HG03342 (cell line): ENCODE data around the gene EIF4ENIF1.
"Not testable (repeated sequence)": the region's sequence is repeated elsewhere in the genome, so short reads cannot be mapped to it uniquely, and the experiment has no call there.

Experiments used
- ATAC-seq: cut with Tn5 transposase; IDR thresholded peaks from one replicate; pipeline ENCODE4 v1.9.1; 2021; ENCODE audit warnings: mild to moderate bottlenecking, moderate library complexity; ENCODE audit not compliant: unreplicated experiment

EIF4ENIF1 gene

DNA sequence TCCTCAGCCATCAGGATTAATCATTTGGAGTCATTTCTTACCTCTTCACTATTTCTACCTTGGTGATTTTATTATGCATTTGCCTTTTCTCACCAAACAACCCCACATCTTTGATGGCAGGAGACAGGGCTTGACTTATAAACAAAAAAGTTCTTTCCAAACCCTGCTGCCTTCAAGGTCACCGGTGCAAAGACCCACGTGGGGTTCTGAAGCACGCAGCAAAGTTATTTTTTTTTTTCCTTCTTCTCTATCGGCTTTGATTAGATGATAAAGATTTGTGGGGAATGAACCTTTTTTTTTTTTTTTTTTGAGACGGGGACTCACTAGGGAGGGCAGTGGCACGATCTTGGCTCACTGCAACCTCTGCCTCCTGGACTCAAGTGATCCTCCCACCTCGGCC, 46.1 kb downstream of the EIF4ENIF1 start:
- ATAC-seq, result no peak

- no peak for ATAC-seq
Measured at GRCh38 chr22:31442768-31443489, 46.7 kb downstream of the EIF4ENIF1 start.

- ATAC-seq, result no peak
Measured at GRCh38 chr22:31441652-31442051, 48.0 kb downstream of the EIF4ENIF1 start.

- ATAC-seq, result no peak
Measured at GRCh38 chr22:31440681-31441080, 49.0 kb downstream of the EIF4ENIF1 start.

GRCh38 chr22:31439808-31440207, 49.8 kb downstream of the EIF4ENIF1 start:
- ATAC-seq, result no peak

GRCh38 chr22:31436132-31436531, 53.5 kb downstream of the EIF4ENIF1 start:
- no peak for ATAC-seq

DNA sequence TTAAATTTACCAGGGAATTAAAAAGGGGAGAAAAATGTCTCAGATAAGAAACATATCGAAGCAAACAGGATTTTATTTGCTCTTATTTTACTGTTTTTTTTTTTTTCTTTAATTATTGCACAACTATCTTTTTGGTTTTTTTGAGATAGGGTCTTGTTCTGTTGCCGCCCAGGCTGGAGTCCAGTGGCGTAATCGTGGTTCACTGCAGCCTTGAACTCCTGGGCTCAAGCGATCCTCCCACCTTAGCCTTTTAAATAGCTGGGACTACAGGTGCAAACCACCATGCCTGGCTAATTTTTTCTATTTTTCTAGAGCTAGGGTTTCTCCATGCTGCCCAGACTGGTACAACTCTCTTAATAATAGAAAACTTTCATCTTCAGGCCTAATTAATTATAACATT, 57.7 kb downstream of the EIF4ENIF1 start:
- ATAC-seq, result no peak

DNA sequence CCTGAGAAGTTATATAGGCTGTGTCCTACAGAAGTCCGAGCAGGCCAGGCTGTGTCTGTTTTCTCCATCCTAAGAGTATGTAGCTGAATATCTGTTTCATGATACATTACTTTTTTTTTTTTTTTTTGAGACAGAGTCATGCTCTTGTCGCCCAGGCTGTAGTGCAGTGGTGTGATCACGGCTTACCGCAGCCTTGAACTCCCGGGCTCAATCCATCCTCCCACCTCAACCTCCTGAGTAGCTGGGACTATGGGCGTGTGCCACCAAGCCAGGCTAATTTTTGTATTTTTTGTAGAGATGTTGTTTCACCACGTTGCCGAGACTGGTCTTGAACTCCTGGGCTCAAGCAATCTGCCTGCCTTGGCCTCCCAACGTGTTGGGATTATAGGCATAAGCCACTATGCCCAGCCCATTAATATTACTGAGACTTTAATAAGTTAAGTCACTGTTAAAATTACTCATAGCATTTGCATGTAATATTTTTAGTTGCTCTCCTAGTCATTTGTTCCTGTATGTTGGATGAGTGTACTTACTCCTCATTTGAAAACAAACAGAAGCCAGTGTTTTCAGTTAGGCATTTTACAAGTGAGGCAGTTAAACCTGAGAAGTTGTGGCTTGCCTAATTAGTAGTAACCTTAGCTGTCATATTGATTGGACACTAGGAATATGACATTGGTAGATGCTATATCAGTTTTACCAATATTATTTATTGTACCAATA, 64.2 kb downstream of the EIF4ENIF1 start:
- ATAC-seq, result no peak

DNA sequence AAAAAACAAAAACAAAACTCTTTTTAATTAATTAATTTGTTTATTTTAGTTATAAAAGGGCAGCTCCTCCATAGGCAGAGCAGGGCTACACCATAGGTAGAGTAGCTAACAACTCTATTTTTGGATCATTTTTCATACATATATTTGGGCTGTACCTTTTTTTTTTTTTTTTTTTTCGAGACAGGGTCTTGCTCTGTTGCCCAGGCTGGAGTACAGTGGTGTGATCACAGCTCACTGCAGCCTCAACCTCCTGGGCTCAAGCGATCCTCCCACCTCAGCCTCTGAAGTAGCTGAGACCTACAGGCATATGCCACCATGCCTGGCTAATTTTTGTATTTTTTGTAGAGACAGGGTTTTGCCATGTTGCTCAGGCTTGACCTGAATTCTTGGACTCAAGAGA, 87.3 kb downstream of the EIF4ENIF1 start:
- ATAC-seq, result not testable (repeated sequence)

GRCh38 chr22:31400023-31400397, 89.6 kb downstream of the EIF4ENIF1 start:
- no peak for ATAC-seq

GRCh38 chr22:31399211-31400022, 90.2 kb downstream of the EIF4ENIF1 start, which contains the start of gene DRG1:
Gene DRG1 (plus strand): TSS chr22:31399604. CDS start chr22:31399684, 80 bp downstream.
- ATAC-seq, result peak; percentile 91

- no peak for ATAC-seq
Measured at GRCh38 chr22:31398231-31398630, 91.4 kb downstream of the EIF4ENIF1 start.

GRCh38 chr22:31394326-31394725, 95.3 kb downstream of the EIF4ENIF1 start:
- no peak for ATAC-seq

DNA sequence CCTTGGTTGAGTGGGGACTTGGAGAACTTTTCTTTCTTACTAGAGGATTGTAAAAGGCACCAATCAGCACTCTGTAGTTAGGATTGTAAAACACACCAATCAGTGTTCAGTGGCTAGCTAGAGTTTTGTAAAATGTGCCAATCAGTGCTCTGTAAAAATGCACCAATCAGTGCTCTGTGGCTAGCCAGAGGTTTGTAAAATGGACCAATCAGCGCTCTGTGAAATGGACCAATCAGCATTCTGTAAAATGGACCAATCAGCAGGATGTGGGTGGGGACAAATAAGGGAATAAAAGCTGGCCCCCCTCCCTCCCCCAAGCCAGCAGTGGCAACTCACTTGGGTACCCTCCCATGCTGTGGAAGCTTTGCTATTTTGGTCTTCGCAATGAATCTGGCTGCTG, 95.7 kb downstream of the EIF4ENIF1 start:
- no peak for ATAC-seq
